Regular cardiac myocyte (primary cell): ENCODE data around the gene SUPV3L1. TPM values are rescaled to one million over a fixed set of nuclear protein-coding genes. Genes with fewer than 3 reads are reported as not detected.

Experiments
- total RNA-seq: library from RNA; depleted of rRNA; stranded (reverse); fragments of >200 nt; gene quantifications from 2 replicates; pipeline ENCODE4 v1.2.3, GENCODE V29; 2014

Gene SUPV3L1
- total RNA-seq: 29.3 and 33.9 TPM in 2 replicates

DNA sequence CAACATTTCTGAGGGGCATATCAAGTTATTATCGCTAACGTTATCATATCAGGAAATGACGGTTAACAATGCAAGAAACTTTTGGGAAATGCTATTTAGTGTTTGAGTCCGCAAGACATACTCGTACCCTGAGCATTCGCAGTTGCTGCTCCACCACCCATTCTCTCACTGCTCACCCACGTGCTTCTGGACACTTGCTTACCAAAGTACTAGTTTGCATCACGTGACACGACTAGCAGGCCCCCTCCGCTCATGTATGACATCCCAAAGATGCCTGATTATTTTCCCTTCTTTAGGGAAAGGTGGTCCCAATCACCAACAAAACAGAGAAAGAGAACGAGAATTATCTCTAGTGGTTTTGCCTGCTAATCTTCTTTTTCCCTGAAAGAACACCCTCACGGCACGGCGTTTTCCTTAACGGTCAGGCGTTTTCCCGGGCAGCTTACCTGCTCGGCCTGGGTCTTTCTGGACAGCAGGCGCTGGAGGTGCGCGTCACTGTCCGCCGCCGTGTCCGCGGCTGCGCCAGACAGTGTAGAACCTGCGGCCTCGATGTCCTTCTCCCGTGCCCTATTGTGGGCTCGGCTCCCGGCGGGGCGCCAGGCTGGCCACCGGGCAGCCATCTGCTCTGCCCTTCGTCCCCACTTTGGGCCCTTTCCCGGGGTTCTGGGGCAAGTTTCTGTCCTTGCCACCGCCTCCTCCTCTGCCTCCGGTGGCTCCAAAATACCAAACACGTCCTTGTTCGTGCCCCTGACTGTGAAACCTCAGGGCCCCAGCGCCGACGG, at the start of gene SUPV3L1:
Gene SUPV3L1 (plus strand): TSS at position 492 of the 782 bp plus-strand sequence. CDS start 58 bp downstream, at position 550.

DNA sequence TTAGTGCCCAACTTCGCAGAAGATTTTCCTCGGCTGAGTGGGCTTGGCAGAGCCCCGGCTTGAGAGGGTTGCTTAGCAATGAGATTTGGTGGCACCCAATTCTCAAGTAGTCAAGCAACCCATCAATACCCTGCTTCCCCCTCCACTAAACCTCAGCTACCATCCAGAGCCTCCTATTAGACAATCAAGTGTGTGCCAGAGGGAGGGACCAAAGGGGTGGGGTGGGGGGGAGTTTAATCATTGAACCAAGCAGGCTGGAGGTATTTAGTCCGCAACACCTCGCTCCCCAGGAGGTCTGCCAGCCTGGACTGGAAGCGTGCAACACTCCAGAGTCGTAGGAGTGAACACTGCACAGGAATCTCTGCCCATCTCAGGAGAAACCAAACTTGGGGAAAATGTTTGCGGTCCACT, 40.0 kb downstream of the SUPV3L1 start, which contains the start of gene HKDC1:
Gene HKDC1 (plus strand): TSS at position 292 of the 411 bp plus-strand sequence. CDS start 104 bp downstream, at position 396.

Other genes with a start within 250 kb of the SUPV3L1 start
- gene DDX21, start 224.1 kb upstream of the SUPV3L1 start, total RNA-seq: 69.9 and 127 TPM in 2 replicates
- gene KIFBP, start 191.4 kb upstream of the SUPV3L1 start, total RNA-seq: 41.2 and 72.5 TPM in 2 replicates
- 1,466 and 2,025 TPM in 2 replicates for gene SRGN, start 92.1 kb upstream of the SUPV3L1 start, total RNA-seq
- 33.0 and 43.1 TPM in 2 replicates for gene VPS26A, start 56.1 kb upstream of the SUPV3L1 start, total RNA-seq
- 0.38 and 0.85 TPM in 2 replicates for gene HKDC1, start 40.1 kb downstream of the SUPV3L1 start, total RNA-seq
- 147 and 245 TPM in 2 replicates for gene HK1, start 98.3 kb downstream of the SUPV3L1 start, total RNA-seq
- 0.19 and 0.85 TPM in 2 replicates for gene TACR2, start 236.7 kb downstream of the SUPV3L1 start, total RNA-seq